ENCODE measurements around the gene CSNK1G1.

DNA sequence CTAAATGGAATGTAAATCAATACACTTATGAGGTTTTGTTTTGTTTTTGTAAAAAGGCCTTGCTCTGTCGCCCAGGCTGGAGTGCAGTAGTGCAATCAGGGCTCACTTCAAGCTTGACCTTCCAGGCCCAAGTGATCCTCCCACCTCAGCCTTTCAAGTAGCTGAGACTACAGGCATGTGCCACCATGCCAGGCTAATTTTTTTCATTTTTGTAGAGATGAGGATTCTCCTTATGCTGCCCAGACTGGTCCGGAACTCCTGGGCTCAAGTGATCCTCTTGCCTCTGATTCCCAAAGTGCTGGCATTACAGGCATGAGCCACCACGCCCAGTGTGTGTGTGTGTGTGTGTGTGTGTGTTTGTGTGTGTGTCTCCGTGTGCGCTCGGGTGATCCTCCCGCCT is 30.3 kb upstream of the CSNK1G1 start:
- TF ChIP-seq CTCF (IDR thresholded peaks at IDR 0.05; ENCODE audit: poor library complexity, severe bottlenecking) (no peak), EP300 (conservative IDR thresholded peaks at IDR 0.05; ENCODE audit: poor library complexity, severe bottlenecking) (no peak)
